ENCODE data around the gene TUFT1. TPM values are rescaled to one million over a fixed set of nuclear protein-coding genes. Genes with fewer than 3 reads are reported as not detected.

The TUFT1 gene
- polyA plus RNA-seq, 3 donors = 1.5 to 1.7 (median 1.6) TPM

DNA sequence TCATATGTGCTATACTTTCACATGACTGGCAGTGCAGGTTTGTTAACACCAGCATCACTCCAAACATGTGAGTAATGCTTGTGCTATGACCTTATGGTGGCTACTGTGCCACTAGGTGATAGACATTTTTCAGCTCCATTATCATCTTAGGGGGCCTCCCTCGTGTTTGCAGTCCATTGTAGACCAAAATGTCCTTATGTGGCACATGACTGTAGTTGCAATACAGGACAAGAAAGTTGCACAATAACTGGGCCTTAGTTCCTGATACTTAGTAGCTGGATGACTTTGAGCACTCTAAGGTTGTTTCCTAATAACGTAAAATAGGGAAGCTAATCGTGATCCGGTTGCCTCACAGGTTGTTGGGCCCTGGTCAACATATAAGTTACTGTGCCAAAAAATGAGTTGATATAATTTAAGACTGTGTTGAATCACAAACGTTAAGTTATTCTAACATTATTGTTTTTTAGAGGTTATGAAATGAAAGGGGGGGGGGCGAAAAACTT, 71.2 kb downstream of the TUFT1 start:
- peak overlapping the region; percentile 89 for H3K4me2 ChIP-seq (replicated peaks; ENCODE audit: extremely low read depth, low read length, poor library complexity, severe bottlenecking)
- peaks cover 49 to 60% of the 10 kb centered on the region in 2 donors for H3K4me1 ChIP-seq (ENCODE audit: control insufficient read depth in 1 of 2, insufficient read depth in 2 of 2, low read length in 2 of 2)
- peak overlapping the region; percentile 85 to 94 for H3K4me3 Mint-ChIP-seq
- peak overlapping the region; percentile 95 for H2AFZ ChIP-seq (ENCODE audit: insufficient read depth, low read depth, low read length, poor library complexity, severe bottlenecking)
- H3K4me3 ChIP-seq (replicated peaks in 1 of 3; ENCODE audit: low read depth in 2 of 3, low read length in 3 of 3) = peak overlapping the region; percentile 64 to 90 (median 89)
- intact Hi-C loops (cut with micrococcal nuclease) = loop anchor here in 1 of 2 donors (5.0 to 10.0 kb wide), 2 partner anchors 383 to 444 kb away; partner anchors contain the start of genes LYSMD1, S100A10 and SCNM1
- TF ChIP-seq, protein P1, sequence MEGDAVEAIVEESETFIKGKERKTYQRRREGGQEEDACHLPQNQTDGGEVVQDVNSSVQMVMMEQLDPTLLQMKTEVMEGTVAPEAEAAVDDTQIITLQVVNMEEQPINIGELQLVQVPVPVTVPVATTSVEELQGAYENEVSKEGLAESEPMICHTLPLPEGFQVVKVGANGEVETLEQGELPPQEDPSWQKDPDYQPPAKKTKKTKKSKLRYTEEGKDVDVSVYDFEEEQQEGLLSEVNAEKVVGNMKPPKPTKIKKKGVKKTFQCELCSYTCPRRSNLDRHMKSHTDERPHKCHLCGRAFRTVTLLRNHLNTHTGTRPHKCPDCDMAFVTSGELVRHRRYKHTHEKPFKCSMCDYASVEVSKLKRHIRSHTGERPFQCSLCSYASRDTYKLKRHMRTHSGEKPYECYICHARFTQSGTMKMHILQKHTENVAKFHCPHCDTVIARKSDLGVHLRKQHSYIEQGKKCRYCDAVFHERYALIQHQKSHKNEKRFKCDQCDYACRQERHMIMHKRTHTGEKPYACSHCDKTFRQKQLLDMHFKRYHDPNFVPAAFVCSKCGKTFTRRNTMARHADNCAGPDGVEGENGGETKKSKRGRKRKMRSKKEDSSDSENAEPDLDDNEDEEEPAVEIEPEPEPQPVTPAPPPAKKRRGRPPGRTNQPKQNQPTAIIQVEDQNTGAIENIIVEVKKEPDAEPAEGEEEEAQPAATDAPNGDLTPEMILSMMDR (IDR thresholded peaks at IDR 0.05) = no peak
- H3K27me3 Mint-ChIP-seq (ENCODE audit: low read depth in 3 of 3) = peaks cover 0 to 3% (median 0%) of the 10 kb centered on the region in 3 donors
- H3K79me2 ChIP-seq (ENCODE audit: insufficient read depth, low read length) = peaks cover 48% of the 10 kb centered on the region
- no peaks in the 10 kb centered on the region for H3K36me3 ChIP-seq (replicated peaks in 1 of 2; ENCODE audit: control insufficient read depth in 1 of 2, insufficient read depth in 2 of 2, low read length in 2 of 2)
- peak overlapping the region; percentile 95 for H3K27ac ChIP-seq (ENCODE audit: low read depth in 1 of 2, low read length in 2 of 2)
- H3K27ac Mint-ChIP-seq = peak overlapping the region; percentile 97 to 100 (median 99)
- DNase-seq = peak; percentile 97 to 100 (median 100)
- H4K20me1 ChIP-seq (ENCODE audit: insufficient read depth, low read length) = peaks cover 14% of the 10 kb centered on the region
- peak overlapping the region; percentile 94 for H3K9ac ChIP-seq (ENCODE audit: insufficient read depth, low read length, poor library complexity, severe bottlenecking)
- 0% methylated on average over 1 of the region's 6 CpGs for WGBS (ENCODE audit: insufficient coverage)
- H3K9me3 ChIP-seq (replicated peaks in 1 of 2; ENCODE audit: control insufficient read depth in 1 of 2, insufficient read depth in 1 of 2, low read length in 2 of 2) = no peaks in the 10 kb centered on the region
- peaks cover 8 to 10% of the 10 kb centered on the region in 2 donors for H3K36me3 Mint-ChIP-seq
- peaks cover 0 to 3% (median 0%) of the 10 kb centered on the region in 7 donors for H3K9me3 Mint-ChIP-seq
- peaks cover 60% of the 10 kb centered on the region for H3K4me1 Mint-ChIP-seq
- no peaks in the 10 kb centered on the region for H3K27me3 ChIP-seq (ENCODE audit: control insufficient read depth in 2 of 2, insufficient read depth in 2 of 2, low read length in 2 of 2)

DNA sequence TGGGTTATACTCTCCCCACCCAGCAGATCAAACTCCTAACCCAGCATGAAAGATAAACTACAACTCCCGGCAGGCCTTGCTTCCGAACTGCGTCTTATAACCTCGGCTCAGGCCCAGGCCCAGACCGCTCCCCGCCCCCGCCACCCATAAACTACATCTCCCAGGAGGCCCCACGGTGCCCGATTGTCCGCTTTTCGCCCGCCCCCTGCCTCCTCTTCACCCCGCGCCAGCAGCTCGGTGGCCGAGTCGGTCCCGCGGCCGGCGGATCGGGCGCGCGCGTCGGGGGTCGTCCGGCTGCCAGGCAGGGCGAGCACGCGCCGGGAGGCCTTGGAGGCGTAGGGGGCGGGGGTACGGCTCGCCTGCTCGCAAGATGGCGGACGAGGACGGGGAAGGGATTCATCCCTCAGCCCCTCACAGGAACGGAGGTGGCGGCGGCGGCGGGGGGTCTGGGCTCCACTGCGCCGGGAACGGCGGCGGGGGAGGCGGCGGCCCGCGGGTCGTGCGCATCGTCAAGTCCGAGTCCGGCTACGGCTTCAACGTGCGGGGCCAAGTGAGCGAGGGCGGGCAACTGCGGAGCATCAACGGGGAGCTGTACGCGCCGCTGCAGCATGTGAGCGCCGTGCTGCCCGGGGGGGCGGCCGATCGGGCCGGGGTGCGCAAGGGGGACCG, 71.9 kb downstream of the TUFT1 start, which contains the start of gene SNX27:
SNX27 (plus strand) TSS at position 219 of the 669 bp plus-strand sequence; CDS start at position 371, 152 bp downstream.
- Histone ChIP-seq H3K27me3 (ENCODE audit: control insufficient read depth in 2 of 2, insufficient read depth in 2 of 2, low read length in 2 of 2) (no peaks in the 10 kb centered on the region), H4K20me1 (ENCODE audit: insufficient read depth, low read length) (peaks cover 20% of the 10 kb centered on the region), H3K36me3 (replicated peaks in 1 of 2; ENCODE audit: control insufficient read depth in 1 of 2, insufficient read depth in 2 of 2, low read length in 2 of 2) (no peaks in the 10 kb centered on the region), H3K79me2 (ENCODE audit: insufficient read depth, low read length) (peaks cover 54% of the 10 kb centered on the region), H3K4me3 (replicated peaks in 1 of 3; ENCODE audit: low read depth in 2 of 3, low read length in 3 of 3) (peak within 1 kb of the TSS; percentile 64 to 90 (median 89)), H2AFZ (ENCODE audit: insufficient read depth, low read depth, low read length, poor library complexity, severe bottlenecking) (peak within 1 kb of the TSS; percentile 95), H3K4me1 (ENCODE audit: control insufficient read depth in 1 of 2, insufficient read depth in 2 of 2, low read length in 2 of 2) (peaks cover 52 to 67% of the 10 kb centered on the region in 2 donors), H3K9ac (ENCODE audit: insufficient read depth, low read length, poor library complexity, severe bottlenecking) (peak within 1 kb of the TSS; percentile 94), H3K9me3 (replicated peaks in 1 of 2; ENCODE audit: control insufficient read depth in 1 of 2, insufficient read depth in 1 of 2, low read length in 2 of 2) (no peaks in the 10 kb centered on the region), H3K27ac (ENCODE audit: low read depth in 1 of 2, low read length in 2 of 2) (peak within 1 kb of the TSS; percentile 95), H3K4me2 (replicated peaks; ENCODE audit: extremely low read depth, low read length, poor library complexity, severe bottlenecking) (peak within 1 kb of the TSS; percentile 89)
- H3K9me3 Mint-ChIP-seq = peaks cover 0 to 3% (median 0%) of the 10 kb centered on the region in 7 donors
- TF ChIP-seq, protein P1 (IDR thresholded peaks at IDR 0.05) = no peak
- peak within 1 kb of the TSS; percentile 94 to 97 for H3K4me3 Mint-ChIP-seq
- peaks cover 0 to 3% (median 0%) of the 10 kb centered on the region in 3 donors for H3K27me3 Mint-ChIP-seq (ENCODE audit: low read depth in 3 of 3)
- intact Hi-C loops (cut with micrococcal nuclease) = loop anchor here in 1 of 2 donors (5.0 to 10.0 kb wide), 2 partner anchors 383 to 445 kb away; partner anchors contain the start of genes LYSMD1, S100A10 and SCNM1
- peaks cover 61% of the 10 kb centered on the region for H3K4me1 Mint-ChIP-seq
- peak within 1 kb of the TSS; percentile 97 to 100 (median 99) for H3K27ac Mint-ChIP-seq
- under 1% methylated on average over 79 of the region's 79 CpGs for WGBS (ENCODE audit: insufficient coverage)
- DNase-seq = peak; percentile 91 to 92 (median 92)
- peaks cover 10 to 13% of the 10 kb centered on the region in 2 donors for H3K36me3 Mint-ChIP-seq

Data from CD14-positive monocyte (primary cell).